KG1 (cell line): ENCODE measurements around the gene PILRB.
"Not testable (repeated sequence)": the region's sequence is repeated elsewhere in the genome, so short reads cannot be mapped to it uniquely, and the experiment has no call there.

Experiments used
- DNase-seq: peaks from one replicate; lab custom pipeline; 2025; lab: John Stamatoyannopoulos, UW

PILRB gene

DNA sequence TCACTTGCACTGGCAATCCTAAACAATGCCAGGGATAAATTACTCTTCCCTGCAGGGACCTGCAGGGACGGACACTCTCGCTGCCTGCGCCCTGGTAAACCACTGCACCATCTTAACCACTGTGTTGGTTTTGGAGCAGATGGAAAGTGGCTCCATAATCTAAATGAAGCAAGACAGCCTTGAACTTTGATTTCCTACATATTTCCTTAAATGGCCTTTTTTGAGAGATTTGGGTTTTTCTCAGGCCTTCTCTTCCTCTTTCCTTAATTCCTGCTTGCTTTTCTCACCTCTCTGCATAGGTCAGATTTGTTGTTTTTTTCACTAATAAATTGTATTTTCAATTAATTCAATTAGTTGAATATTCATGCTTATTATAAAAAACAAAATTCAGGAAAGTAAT lies 18.1 kb downstream of the PILRB start:
- DNase-seq: no peak

DNA sequence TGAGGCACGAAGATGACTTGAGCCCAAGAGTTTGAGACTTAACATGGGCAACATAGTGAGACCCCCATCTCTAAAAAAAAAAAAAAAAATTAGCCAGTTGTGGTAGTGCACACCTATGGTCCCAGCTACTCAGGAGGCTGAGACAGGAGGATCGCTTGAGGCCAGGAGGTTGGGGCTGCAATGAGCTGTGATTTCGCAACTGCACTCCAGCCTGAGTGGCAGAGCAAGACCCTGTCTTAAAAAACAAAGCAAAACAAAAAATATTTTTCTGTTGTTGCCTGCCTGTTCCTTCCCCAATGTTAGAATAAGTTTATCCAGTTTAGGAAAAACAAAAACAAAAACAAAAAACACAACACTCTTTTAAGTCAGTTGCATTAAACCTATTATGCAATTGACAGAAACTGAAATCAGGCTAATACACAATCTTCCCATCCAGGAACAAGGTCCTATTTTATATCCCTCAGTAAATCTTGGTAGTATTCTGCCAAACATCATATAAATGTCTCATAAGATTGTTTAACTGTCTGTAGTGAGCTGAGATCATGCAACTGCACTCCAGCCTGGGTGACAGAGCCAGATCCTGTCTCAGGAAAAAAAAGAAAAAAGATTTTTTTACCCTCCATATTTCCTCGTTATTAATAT lies 20.3 kb downstream of the PILRB start:
- no peak for DNase-seq

DNA sequence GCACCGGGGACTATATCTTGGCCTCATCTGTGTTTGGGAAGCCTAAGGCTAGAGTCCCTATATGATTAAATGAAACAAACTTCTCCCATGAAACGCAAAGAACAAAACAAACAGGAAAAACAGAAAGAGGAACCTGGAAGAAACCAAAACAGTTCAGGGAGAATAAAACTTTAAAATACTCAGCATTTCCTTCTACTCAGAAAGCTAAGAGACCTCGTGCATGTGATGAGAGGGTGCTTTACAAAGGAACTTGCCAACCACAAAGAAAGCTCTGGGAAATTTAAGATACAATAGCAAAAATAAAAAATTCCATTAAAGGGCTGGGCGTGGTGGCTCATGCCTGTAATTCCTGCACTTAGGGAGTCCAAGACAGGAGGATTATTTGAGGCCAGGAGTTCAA lies 22.3 kb downstream of the PILRB start:
- DNase-seq: no peak

GRCh38 chr7:100381531-100382233 lies 23.8 kb downstream of the PILRB start:
- DNase-seq: not testable (repeated sequence)

GRCh38 chr7:100382234-100382853 lies 24.4 kb downstream of the PILRB start:
- not testable (repeated sequence) for DNase-seq

DNA sequence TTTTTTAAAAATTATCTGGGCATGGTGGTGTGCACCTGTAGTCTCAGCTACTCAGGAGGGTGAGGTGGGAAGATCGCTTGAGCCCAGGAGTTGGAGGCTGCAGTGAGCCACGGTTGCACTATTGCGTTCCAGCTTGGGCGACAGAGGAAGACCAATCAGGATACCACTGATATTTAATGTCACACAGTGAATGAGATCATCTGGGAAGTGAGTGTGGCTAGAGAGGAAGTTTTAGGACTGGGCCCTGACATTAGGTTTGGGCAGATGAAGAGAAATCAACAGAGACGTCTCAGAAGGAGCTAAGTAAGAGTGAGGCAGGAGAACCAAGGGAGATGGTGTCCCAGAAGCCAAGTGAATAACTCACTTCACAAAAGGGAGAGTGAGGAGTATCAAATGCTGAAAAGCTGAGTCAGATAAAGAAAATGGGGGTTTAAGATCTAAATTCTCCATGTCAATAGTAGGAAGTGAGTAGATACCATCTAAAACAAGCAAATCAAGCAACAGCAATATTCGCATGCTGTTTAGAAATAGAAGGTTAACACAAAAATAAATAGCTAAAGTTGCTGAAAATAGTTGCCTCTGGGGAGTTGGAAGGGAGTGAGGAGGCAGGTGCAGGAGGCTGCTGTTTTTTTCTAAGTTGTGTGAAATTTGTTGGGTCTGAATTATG lies 26.8 kb downstream of the PILRB start:
- DNase-seq: no peak

DNA sequence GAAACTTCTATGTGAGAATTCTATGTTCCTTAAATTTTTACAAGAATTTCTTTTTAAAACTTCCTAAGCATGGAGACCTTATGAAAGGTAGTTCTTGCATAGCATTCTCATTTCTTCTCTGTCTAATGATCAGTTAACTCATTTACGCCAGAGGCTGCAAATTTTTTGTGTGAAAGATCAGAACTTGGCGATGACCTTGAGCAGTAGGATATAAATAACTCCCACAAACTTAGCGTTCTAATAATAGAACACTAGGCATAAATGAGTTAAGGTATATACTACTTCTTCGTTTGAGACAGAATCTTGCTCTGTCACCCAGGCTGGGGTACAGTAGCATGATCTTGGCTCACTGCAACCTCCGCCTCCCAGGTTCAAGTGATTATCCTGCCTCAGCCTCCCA lies 29.0 kb downstream of the PILRB start:
- DNase-seq: no peak

DNA sequence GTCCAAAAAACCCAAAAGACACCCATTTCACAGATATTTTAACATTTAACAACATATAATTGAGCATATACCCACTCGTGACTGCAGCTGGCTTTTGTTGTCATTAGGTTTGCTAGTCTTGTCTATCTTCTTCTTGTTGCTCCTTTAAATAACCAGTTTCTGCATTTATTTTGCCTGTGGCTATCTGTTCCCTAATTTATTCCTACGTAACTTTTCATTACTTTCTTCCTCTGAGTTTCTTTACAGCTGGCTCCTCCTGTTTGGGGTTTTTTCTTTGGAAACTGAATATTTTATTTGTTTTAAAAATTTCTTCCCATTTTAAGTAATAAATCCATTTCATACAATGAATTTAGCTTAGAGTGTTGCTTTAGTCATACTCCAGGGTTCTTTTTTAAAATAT lies 29.8 kb downstream of the PILRB start:
- DNase-seq: no peak

- no peak for DNase-seq
Observed at GRCh38 chr7:100389437-100390088, 31.6 kb downstream of the PILRB start.

- DNase-seq: no peak
Observed at GRCh38 chr7:100390286-100391009, 32.5 kb downstream of the PILRB start.

DNA sequence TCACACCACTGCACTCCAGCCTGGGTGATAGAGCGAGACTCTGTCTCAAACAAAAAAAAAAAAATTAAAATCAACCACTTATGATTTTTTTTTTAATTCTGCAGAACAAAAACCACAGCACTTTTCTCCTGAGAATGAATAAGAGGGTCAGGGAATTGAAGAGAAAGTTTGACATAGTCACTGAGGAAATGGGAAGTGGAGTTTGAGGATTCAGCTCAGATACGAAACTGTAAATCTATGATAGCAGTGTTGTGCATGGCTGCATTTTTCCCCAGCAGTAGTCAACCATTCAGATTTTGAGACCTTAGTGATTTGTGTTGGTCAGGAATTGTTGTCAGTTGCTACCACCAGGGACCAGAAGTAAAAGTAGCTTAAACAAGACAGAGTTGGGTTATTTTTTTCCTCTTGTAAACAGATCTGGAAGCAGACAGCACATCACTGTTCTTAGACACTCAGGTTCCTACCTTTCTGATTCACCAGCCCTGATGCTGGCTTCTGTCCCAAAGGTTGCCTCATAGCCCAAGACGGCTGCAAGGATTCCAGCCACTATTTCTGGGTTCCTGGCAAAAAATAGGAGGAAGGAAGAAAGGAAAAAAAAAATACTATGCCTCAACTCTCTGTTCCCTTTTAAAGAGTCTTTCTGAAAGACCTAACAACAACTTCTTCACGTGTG lies 35.5 kb downstream of the PILRB start:
- no peak for DNase-seq

- no peak for DNase-seq
Observed at GRCh38 chr7:100394077-100394476, 36.2 kb downstream of the PILRB start.

- no peak for DNase-seq
Observed at GRCh38 chr7:100396421-100396982, 38.6 kb downstream of the PILRB start.

- DNase-seq: no peak
Observed at GRCh38 chr7:100397315-100398081, 39.6 kb downstream of the PILRB start.

DNA sequence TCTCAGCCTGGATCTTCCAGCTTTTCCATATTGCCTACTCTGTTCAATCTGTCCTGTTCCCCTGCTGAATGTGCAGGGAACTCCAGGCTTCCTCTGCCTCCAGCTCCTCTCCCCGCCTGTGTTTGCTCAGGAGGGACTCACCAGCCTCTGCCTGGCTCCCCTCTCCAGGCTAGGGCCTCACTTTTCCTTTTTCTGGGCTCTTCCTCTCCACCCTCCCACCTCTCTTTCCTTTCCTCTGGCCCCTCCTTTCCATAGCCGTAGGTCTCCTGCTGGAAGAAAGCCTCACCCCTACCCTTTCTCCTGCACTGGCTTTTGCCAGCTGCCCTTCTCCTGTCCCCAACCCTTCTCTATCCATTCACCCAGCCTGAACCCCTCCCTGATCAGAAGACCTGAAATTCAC lies 40.3 kb downstream of the PILRB start:
- DNase-seq: no peak

GRCh38 chr7:100400041-100400440 lies 42.1 kb downstream of the PILRB start:
- no peak for DNase-seq

DNA sequence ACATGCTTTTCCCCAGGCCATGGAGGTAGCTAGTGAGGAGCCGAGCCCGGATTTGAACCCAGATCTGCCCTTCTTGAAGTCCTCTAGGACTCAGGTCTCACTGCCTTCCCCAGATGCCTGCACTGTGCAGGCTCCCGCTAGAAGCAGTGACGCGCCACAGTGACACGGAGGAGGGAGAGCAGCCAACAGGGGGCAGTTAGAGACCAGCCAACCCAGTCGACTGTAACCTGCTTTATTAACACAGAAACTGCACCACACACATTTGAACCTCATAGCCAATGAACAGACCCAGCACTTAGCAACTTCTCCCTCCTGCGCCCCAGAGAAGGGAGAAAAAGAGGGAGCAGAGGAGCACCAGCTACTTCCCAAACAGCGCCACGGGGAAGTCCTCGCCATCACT lies 42.7 kb downstream of the PILRB start:
- no peak for DNase-seq

- no peak for DNase-seq
Observed at GRCh38 chr7:100401811-100402210, 43.9 kb downstream of the PILRB start.

DNA sequence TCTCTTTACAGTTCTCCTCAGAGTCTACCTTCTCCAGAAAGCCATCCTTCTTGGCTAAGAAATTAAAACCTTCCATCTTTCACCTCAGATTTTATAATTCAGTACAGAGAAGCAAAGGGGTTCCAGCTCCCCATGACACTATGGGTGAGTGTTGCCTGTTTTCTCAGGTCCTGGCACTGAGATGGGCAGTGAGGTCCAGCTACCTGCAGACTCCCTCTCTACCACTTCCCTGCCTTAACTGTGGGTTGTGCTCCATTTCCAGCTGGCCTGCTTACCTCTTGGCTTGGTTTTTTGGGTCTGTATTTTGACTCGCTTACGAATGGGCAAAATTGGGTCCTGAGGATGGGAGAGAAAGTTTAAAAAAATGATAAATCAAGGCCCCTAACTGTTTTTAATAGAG lies 44.3 kb downstream of the PILRB start:
- DNase-seq: no peak

GRCh38 chr7:100406767-100407166 lies 48.9 kb downstream of the PILRB start:
- DNase-seq: no peak
